Suppressor macrophage treated with lipopolysaccharide for 1 hour (primary cell): ENCODE results near the gene TDRD7.

Source experiments
- DNase-seq, 3 donors: peaks; one replicate each; pipeline ENCODE4 v3.0.0-alpha.2; 2020 to 2022

TDRD7 gene

GRCh38 chr9:97529363-97530076 lies 117.6 kb downstream of the TDRD7 start:
- peak; percentile 8 to 25 (median 10) for DNase-seq

GRCh38 chr9:97531888-97532376 lies 120.0 kb downstream of the TDRD7 start:
- DNase-seq, result no peak

- no peak for DNase-seq
These were observed 122.3 kb downstream of the TDRD7 start for GRCh38 chr9:97534185-97534584.

- DNase-seq, result no peak
These were observed 123.2 kb downstream of the TDRD7 start for GRCh38 chr9:97534961-97535594.

- DNase-seq, result no peak
These were observed 123.9 kb downstream of the TDRD7 start for GRCh38 chr9:97535771-97536170.

GRCh38 chr9:97536480-97536879 lies 124.6 kb downstream of the TDRD7 start:
- no peak for DNase-seq

GRCh38 chr9:97543561-97543960 lies 131.7 kb downstream of the TDRD7 start:
- no peak for DNase-seq

GRCh38 chr9:97545486-97545885 lies 133.6 kb downstream of the TDRD7 start:
- no peak for DNase-seq
